WI38 (cell line): ENCODE measurements around the gene MRTFA.
"Not testable (repeated sequence)": the region's sequence is repeated elsewhere in the genome, so short reads cannot be mapped to it uniquely, and the experiment has no call there.

ENCODE experiments used
- H3K4me3 ChIP-seq: 2 replicates; pipeline ENCODE4 v1.5.1; 2011; ENCODE audit warnings: low read depth, mild to moderate bottlenecking, control low read depth, low read length
- CTCF ChIP-seq: IDR thresholded peaks from 2 replicates; pipeline ENCODE4 v1.5.1; 2012; ENCODE audit warnings: low read depth, mild to moderate bottlenecking, control low read depth, low read length

MRTFA gene

GRCh38 chr22:40544758-40545157 lies 91.8 kb downstream of the MRTFA start:
- no peak for TF ChIP-seq CTCF
- no peak overlapping the region for H3K4me3 ChIP-seq

DNA sequence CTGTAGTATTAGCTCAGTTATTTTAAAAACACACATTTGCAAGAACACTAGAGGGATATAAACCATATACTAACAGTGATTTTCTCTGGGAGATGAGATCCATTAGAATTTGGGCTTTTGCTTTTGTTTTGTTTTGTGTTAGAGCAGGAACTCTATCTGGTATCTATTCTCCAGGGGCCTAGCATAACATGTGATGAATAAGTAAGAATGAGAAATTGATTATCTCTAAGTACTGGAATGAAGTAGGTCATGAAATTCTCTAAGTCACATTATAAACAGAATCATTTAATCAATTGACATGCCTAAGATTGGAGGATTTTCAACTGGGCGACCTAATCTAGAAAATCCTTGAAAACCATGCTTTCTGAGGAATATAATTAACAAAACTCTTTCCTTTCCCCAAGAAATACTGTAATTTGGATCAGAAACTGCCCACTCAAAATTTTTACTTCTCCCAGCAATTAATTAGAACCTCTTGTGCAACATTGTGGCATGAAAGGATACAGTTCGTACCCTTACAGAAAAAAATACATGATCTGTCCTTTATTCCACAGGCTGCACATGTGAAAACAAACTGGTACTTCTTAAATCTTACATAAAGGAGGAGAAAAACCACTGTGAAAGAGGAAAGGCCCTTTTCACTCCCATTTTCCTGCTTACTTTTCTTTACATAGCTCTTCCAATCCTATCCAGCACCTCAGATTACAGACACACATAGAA lies 93.5 kb downstream of the MRTFA start:
- no peak for TF ChIP-seq CTCF
- no peak overlapping the region for H3K4me3 ChIP-seq

GRCh38 chr22:40541300-40541699 lies 95.2 kb downstream of the MRTFA start:
- TF ChIP-seq CTCF, result no peak
- no peak overlapping the region for H3K4me3 ChIP-seq

DNA sequence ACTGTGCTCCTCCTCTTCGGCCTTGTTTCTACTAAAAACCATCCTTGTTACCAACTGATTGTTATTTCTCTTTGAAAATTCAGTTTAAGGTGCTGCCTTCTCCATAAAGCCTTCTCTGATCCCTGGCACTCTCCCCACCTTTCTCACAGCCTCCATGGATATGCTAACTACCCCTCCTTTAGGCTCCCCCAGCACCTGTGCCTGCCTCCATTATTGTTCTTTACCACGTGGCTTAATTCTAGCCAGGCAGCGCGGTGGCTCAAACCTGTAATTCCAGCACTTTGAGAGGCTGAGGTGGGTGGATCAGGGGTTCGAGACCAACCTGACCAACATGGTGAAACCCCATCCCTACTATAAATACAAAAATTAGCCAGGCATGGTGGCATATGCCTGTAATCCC lies 96.3 kb downstream of the MRTFA start:
- no peak for TF ChIP-seq CTCF
- no peak overlapping the region for H3K4me3 ChIP-seq

DNA sequence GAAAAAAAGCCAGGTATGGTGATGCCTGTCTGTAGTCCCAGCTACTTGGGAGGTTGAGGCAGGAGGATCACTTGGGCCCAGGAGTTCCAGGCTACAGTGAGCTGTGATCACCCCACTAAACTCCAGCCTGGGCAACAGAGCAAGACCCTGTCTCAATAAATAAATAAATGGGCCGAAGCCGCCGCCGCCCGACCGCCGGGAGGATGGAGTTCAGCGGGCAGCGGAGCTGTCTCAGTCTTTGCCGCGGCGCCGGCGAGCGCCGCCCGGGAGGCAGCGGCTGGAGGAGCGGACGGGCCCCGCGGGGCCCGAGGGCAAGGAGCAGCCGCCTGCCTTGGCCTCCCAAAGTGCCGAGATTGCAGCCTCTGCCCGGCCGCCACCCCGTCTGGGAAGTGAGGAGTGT lies 100.4 kb downstream of the MRTFA start:
- H3K4me3 ChIP-seq, result not testable (repeated sequence)

GRCh38 chr22:40535642-40536041 lies 100.9 kb downstream of the MRTFA start:
- H3K4me3 ChIP-seq, result no peak overlapping the region
- no peak for TF ChIP-seq CTCF

- TF ChIP-seq CTCF, result no peak
- no peak overlapping the region for H3K4me3 ChIP-seq
Observed at GRCh38 chr22:40535189-40535512, 101.4 kb downstream of the MRTFA start.
